ENCODE data around the gene PYROXD2. TPM values are rescaled to one million over a fixed set of nuclear protein-coding genes. Genes with fewer than 3 reads are reported as not detected.
"Not testable (repeated sequence)": the region's sequence is repeated elsewhere in the genome, so short reads cannot be mapped to it uniquely, and the experiment has no call there.

The PYROXD2 gene
- total and polyA plus RNA-seq, 10 of the 15 experiments (the other 5 are each of a cell fraction or from before 2014, with no cell fraction given), result 4.8 to 15.8 (median 11.1) TPM

GRCh38 chr10:98344589-98345038, 70.4 kb downstream of the PYROXD2 start:
- no peaks in the 10 kb centered on the region for H3K36me3 ChIP-seq (ENCODE audit: control insufficient read depth in 2 of 2, insufficient read depth in 2 of 2, low read length in 1 of 2)
- H3K79me2 ChIP-seq (ENCODE audit: control insufficient read depth, insufficient read depth, low read length), result no peaks in the 10 kb centered on the region
- FAIRE-seq (no peak), ATAC-seq (no peak), DNase-seq (ENCODE audit: low read depth, low spot score) (no peak)
- no peak overlapping the region for H3K27ac ChIP-seq (ENCODE audit: control insufficient read depth, insufficient read depth)
- TF ChIP-seq SMARCA5 (IDR thresholded peaks at IDR 0.05), result no peak
- no peak for TF ChIP-seq RAD51 (IDR thresholded peaks at IDR 0.05)
- TF ChIP-seq SUZ12 (IDR thresholded peaks at IDR 0.05; ENCODE audit: unreplicated experiment), result no peak
- no peak for TF ChIP-seq USF1 (IDR thresholded peaks at IDR 0.05; ENCODE audit: borderline replicate concordance, extremely low read length, insufficient read depth, low read depth, low read length)
- no peak for TF ChIP-seq IKZF1 (conservative IDR thresholded peaks at IDR 0.05)
- TF ChIP-seq ETV6 (conservative IDR thresholded peaks at IDR 0.05 in 1 of 2, IDR thresholded peaks at IDR 0.05 in 1 of 2; ENCODE audit: borderline replicate concordance in 1 of 2, low read depth in 1 of 2), result no peak
- in situ Hi-C loops (cut with MboI), result no loop called here
- WGBS (ENCODE audit: insufficient coverage, insufficient replicate concordance, low lambda C conversion rate, missing lambda C conversion rate), result 22% methylated on average over 6 of the region's 6 CpGs
- peaks cover 13% of the 10 kb centered on the region for H3K9me3 ChIP-seq (replicated peaks; ENCODE audit: control insufficient read depth, insufficient read depth, low read length)
- no peak overlapping the region for H3K9ac ChIP-seq (ENCODE audit: control insufficient read depth, insufficient read depth, low read length)
- intact Hi-C loops (cut with micrococcal nuclease; ENCODE audit: unreplicated experiment), result no loop called here
- RAD21 ChIA-PET (ENCODE audit: unreplicated experiment), result no interaction called here
- H4K20me1 ChIP-seq (ENCODE audit: control insufficient read depth, insufficient read depth), result no peaks in the 10 kb centered on the region
- CTCF ChIA-PET, result no interaction called here
- no peaks in the 10 kb centered on the region for H3K27me3 ChIP-seq (replicated peaks in 1 of 2; ENCODE audit: control insufficient read depth in 2 of 2, insufficient read depth in 2 of 2, low read length in 1 of 2)
- H2AFZ ChIP-seq (ENCODE audit: control insufficient read depth, low read depth, low read length), result no peak overlapping the region
- SMC1A ChIA-PET (ENCODE audit: uncharacterized antibody, unreplicated experiment), result no interaction called here
- no peak overlapping the region for H3K4me3 ChIP-seq
- POLR2A ChIA-PET, result no interaction called here
- BruUV-seq (replicated peaks), result no TSS peak
- no peak overlapping the region for H3K4me2 ChIP-seq (ENCODE audit: control insufficient read depth, insufficient read depth)
- peaks cover 21% of the 10 kb centered on the region for H3K4me1 ChIP-seq (ENCODE audit: control insufficient read depth, insufficient read depth, low read length)

- H3K27me3 ChIP-seq (replicated peaks in 1 of 2; ENCODE audit: control insufficient read depth in 2 of 2, insufficient read depth in 2 of 2, low read length in 1 of 2); H3K9me3 ChIP-seq (replicated peaks; ENCODE audit: control insufficient read depth, insufficient read depth, low read length); DNase-seq (ENCODE audit: low read depth, low spot score); RAD21 ChIA-PET (ENCODE audit: unreplicated experiment); POLR2A ChIA-PET; FAIRE-seq; H3K36me3 ChIP-seq (ENCODE audit: control insufficient read depth in 2 of 2, insufficient read depth in 2 of 2, low read length in 1 of 2); H4K20me1 ChIP-seq (ENCODE audit: control insufficient read depth, insufficient read depth); SMC1A ChIA-PET (ENCODE audit: uncharacterized antibody, unreplicated experiment); in situ Hi-C loops (cut with MboI); H3K27ac ChIP-seq (ENCODE audit: control insufficient read depth, insufficient read depth); H2AFZ ChIP-seq (ENCODE audit: control insufficient read depth, low read depth, low read length); H3K79me2 ChIP-seq (ENCODE audit: control insufficient read depth, insufficient read depth, low read length); BruUV-seq (replicated peaks); H3K4me2 ChIP-seq (ENCODE audit: control insufficient read depth, insufficient read depth); H3K9ac ChIP-seq (ENCODE audit: control insufficient read depth, insufficient read depth, low read length); H3K4me3 ChIP-seq; intact Hi-C loops (cut with micrococcal nuclease; ENCODE audit: unreplicated experiment); ATAC-seq: not testable (repeated sequence)
- WGBS (ENCODE audit: insufficient coverage, insufficient replicate concordance, low lambda C conversion rate, missing lambda C conversion rate), result 73% methylated on average over 10 of the region's 10 CpGs
- CTCF ChIA-PET, result interaction anchor here (2.2 kb wide), 1 partner anchor 173 kb away, joined by 5 read pairs; no protein-coding TSS in a partner anchor
- peaks cover 21% of the 10 kb centered on the region for H3K4me1 ChIP-seq (ENCODE audit: control insufficient read depth, insufficient read depth, low read length)
Measured at GRCh38 chr10:98341701-98342100, 73.3 kb downstream of the PYROXD2 start.

Measured in GM12878 (cell line).